GM21381 (cell line): Measurements from ENCODE around the gene POGZ.
"Not testable (repeated sequence)": the region's sequence is repeated elsewhere in the genome, so short reads cannot be mapped to it uniquely, and the experiment has no call there.

Experiments used
- ATAC-seq: cut with Tn5 transposase; IDR thresholded peaks from one replicate; pipeline ENCODE4 v1.9.1; 2021; ENCODE audit warnings: mild to moderate bottlenecking, moderate library complexity; ENCODE audit not compliant: unreplicated experiment

POGZ gene

DNA sequence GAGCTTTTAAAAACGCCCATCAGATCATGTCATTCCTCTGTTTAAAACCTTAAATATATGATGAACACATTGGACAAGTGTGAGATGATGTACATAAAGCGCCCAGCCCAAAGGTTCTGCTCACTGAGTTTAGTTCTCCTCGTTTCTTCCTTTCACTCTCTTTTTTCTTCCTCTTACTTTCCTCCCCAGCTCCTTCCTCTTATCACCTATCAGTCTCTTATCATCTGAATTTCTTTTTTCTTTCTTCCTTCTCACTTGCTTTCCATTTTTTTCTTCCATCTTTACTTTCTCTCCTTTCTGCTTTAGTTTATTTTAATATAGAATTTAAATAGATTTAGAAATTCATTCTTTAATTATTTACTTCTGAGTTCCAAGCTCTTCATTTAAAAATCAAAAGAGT, 17.8 kb upstream of the POGZ start:
- ATAC-seq = no peak

DNA sequence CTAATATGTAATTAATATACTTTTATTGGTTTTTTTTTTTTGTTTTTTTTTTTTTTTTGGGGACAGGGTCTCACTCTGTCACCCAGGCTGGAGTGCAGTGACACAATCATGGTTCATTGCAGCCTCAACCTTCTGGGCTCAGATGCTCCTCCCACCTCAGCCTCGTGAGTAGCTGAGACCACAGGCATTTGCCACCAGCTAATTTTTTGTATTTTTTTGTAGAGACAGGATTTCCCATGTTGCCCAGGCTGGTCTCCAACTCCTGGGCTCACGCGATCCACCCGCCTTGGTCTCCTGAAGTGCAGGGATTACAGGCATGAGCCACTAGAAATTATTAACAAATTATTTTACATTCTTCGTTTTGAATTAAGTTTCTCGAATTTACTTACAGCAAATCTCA, 16.8 kb upstream of the POGZ start:
- ATAC-seq = no peak

DNA sequence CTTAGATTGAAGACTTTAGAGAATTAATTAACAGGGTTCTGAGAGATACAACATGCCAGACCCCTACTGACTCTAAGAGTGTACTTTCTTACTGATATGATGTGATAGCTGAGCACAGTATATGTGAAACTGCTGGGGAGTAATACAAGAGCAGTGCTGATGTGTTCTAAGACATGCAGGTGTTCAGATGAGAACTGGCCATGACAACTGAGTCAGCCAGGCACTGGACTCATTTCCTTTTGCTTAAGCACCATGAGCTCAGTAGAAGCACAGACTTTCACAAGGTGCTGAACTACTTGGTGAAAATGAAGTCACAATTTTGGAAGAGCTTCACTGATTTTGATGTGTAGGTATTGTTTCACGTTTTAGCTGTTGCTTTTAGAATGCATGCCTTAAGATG, 15.9 kb upstream of the POGZ start:
- peak; percentile 90 for ATAC-seq

DNA sequence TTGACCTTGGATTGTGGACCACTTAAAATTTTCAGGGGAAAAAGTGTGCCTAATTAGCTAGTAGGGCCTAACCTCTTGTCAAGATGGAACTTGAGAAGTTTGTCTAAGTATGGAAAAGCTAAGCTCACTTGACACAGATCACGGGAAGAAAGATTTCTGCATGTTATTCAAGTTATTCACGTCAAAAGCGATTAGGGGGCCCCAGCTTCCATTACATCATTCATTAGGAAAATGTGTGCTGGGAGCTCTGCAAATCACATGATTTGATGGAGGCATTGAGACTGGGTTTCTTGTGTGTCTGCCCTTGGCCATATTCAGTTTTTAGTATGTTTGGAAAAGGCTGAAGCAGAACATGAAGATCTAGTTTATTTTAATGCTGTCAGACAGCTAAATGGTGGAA, 15.5 kb upstream of the POGZ start:
- ATAC-seq = no peak

DNA sequence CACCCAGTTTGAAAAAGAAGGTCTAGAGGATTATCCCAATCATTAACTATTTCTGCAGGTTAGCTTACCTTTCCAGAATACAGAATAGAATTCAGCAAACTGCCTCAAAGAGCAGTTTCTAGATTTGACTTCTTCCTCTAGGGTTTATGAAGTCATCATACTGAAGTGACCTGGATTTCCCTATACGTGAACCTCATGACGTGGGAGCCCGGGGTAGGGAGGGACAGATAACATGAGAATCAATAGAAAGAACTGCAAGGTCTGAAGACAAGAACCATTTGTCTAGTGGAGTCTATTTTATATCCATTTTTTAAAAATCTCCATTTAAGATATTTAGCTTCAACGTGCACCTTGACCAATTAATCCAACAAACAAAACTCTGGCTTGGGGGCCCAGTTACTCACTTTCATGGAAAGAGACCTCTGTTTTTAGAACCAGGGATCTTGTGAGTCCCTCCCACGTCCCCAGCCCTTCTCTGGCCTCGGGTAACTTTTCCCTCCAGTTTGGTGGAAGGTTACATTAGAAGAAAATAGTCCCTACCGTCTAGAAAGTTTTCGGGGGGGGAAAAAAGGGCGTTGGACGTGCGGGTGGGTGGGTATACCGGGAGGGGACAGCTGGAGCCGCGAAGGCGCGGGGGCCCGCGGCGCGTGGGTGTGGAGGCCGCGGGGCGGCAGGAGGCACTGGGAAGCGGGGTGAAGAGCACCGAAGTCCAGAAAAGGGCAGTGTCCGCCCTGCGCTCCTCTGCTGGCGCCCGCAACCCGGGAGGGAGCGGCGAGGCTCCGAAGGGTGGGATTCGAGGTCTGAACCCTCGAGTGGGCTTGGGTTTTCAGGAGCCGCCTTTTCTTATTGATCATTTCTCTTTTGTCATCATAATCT, 13.8 kb upstream of the POGZ start:
- ATAC-seq = no peak

DNA sequence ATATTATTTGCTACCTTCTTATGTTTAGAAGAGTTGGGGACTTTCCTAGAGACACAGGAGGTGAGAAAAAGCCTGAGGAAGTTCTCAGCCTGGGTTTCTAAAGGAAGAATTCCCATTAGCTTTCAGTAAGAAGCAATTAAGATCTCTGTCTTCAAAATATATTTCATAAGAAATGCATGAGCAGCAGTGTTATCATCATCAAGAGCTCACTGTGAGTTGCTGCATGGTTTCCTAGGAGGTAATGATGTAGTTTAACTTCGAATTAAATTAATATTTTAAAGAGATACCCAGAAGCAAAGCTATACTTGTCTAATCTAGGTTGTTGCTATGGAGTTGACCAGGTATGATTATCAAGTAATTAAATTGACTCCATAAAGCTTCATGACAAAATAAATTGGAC, 5.7 kb upstream of the POGZ start:
- no peak for ATAC-seq

DNA sequence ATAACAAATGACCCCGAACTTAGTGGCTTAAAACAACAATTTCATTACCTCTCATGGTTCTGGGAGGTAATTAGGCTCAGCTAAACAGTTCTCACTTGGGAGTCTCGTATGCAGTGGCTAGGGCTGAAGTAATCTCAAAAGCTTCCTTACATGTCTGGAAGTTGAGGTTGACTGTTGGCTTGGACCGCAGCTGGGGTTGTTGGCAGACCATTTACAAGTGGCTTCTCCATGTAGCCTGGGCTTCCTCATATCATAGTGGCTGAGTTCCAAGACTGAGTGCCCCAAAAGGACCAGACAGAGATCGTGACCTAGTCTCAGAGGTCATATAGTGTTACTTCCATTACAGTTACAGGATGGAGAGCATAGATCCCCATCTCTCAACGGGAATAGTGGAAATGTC, 2.4 kb upstream of the POGZ start:
- ATAC-seq = no peak

DNA sequence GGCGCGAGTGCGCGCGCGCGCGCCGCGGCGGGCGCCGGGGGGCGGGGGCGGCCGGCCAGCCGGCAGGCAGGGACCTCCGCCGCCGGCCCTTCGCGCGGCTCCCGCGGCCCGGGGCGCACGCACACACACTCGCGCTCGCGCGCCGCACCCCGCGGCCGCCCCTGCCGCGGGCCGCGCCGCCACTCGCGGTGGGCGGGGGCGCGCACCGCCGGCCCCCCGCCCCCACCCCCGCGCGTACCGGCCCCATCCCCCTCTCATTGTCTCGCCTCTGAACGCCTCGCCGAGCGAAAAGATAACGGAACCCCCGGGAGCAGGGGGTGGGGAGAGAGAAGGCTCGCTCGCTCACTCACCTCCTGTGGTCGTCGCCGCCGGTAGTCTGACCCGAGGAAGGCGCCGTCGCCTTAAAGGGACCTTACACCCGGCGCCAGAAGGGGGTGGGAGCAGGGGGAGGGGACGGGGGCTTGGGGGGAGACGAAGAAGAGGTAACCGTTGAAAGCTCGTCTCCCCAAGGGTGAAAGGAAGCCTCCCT, 428 bp downstream of the POGZ start:
- ATAC-seq = peak; percentile 27

DNA sequence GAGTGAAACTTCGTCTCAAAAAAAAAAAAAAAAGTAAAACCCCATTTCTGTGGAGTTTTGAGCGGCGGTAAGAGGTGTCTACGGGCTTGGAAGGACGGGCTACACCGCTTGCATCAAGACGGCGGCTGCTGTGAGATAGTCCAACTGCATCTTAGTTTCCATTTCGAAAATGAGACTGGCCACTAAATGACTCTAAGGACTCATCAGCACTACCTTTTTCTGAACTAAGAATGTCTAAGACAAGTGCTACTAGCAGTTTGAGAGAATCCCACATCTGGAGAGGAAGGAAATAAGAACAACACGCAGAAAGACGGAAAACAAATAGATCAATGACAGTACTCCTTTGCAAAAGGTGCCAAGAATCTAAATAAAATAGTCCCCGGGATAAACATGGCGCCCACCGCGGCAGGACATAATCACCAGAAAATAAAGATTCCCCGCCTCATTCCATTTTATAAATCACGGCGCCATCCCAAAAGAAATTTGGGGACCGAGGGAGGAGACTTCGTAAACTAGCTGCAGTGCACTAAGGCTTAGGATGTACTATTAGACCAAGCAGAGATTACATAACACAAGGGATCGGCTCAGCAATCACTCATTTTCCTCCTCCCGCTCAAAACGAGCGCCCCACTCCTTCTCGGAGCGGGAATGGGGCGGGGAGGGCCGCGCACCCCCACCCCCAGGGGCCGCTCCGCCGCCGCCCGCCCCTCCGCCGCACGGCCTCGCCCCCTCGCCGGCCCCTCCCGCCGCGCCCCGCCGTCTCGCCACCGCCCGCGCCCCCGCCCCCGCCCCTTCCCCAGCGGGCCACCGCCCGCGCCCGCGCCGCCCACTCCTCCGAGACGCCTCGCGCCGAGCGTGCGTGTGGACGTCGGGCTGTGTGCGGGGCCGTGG, 1.1 kb downstream of the POGZ start:
- peak; percentile 26 for ATAC-seq

DNA sequence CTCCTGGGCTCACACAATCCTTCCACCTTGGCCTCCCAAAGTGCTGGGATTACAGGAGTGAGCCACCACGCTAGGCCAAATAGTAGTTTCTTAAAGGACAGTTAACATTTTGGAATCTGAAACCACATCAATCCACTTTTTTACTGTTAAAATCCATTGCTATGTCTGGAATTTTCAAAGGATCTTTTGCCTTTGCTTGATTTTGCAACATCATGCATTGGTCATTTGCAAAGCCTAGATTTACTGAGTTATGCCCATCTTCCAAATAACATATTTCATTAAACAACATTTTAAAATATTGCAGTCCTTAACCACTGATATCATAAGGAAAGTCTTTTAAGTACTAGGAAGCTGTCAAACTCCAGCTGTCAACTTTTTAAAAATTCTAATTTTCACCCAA, 3.3 kb downstream of the POGZ start:
- no peak for ATAC-seq

DNA sequence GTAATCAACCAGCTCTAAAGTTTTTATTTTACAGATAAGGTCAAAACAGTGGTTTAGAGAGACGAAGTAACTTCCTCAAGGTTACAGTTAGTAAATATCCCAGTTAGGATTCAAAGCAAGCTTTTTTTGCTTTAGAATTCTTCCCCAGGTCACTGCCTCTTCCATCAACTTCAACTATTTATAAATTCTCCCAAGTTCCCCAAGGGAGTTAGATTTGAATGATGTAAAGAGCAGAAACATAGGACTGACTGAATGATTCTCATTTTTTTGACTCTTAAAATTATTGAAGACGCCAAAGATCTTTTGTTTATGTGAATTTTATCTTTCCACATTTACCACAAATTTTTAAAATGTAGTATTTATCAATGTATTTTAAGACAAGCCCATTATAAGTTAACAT, 4.1 kb downstream of the POGZ start:
- no peak for ATAC-seq

DNA sequence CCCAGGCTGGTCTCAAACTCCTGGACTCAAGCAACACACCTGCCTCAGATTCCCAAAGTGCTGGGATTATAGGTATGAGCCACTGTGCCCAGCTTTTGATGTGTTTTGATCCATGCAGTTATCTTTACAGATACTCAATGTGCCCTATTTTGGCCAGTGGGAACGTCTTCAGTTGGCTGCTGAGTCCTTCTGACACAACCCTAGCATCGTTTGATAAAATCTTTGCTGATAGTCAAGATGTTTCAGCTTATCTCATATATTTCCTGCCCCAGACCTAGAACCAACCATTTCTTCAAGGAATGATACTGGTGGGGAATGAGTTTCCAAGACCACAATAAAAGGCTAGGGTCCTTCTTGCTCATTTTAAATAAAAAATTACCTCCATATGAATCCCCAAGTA, 11.6 kb downstream of the POGZ start:
- ATAC-seq = no peak

DNA sequence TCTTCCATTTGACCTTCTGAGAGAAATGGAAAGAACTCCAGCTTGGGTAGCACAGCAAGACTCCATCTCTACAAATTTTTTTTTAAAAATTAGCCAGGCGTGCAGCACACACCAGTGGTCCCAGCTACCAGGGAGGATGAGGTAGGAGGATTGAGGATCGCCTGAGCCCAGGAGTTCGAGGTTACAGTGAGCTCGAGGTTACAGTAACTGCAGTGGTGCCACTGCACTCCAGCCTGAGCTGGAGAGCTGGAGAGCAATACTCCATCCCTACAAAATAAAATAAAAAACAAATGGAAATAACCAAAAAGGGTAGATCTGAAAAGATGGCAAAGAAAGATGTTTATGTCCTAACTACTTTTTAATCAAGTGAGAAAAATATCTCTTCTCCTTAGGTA, 14.5 kb downstream of the POGZ start:
- no peak for ATAC-seq

DNA sequence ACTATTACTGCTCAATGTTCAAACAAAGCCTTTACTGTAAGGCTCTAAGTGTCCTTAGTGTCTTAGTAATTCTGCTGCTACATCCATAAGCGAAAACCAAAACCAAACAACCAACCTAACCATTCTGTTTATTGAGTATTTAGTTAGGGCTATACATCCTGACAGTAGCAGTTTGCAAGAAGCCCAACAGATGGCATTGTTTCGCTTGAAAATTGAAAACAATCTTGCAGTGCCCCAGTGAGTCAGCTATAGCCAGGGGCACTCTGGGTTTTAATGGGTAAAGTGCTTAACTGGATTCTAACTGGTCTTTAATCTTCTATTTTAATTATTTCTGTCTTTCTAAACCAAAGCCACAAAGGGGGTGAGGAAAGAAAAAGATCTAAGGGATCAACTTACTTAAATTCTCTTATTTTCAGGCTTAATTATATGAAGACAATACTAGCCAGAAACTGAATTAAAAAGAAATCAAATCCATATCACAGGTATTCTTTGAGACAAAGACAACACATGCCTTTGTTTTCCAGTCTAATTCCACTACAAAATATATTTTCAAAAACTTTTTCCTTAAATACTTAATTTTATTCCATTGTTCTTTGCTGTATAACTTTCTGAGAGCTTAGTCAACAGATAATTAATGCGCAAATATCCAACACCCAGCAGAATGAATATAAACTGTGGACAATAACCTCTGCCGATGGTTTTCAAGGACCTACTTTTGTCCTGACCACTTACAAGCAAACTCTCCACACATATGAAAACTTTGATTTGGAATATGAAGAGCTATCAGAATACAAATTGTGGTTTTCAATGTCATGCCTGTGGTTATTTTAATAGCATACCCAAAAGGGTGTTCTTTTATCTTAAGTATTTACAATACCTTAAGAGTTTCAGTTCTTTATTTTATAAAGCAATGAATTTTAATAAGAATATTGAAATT, 15.2 kb downstream of the POGZ start:
- no peak for ATAC-seq

DNA sequence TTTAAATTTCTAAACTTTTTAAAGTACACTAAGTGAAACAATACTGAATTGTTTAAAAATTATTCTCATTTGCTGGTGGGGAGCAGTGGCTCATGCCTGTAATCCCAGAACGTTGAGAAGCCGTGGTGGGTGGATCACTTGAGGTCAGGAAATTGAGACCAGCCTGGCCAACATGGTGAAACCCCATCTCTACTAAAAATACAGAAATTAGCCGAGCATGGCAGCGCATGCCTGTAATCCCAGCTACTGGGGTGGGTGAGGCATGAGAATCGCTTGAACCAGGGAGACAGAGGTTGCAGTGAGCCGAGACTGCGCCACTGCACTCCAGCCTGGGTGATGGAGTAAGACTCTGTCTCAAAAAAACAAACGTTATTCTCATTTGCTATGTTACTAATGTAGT, 21.9 kb downstream of the POGZ start:
- not testable (repeated sequence) for ATAC-seq

DNA sequence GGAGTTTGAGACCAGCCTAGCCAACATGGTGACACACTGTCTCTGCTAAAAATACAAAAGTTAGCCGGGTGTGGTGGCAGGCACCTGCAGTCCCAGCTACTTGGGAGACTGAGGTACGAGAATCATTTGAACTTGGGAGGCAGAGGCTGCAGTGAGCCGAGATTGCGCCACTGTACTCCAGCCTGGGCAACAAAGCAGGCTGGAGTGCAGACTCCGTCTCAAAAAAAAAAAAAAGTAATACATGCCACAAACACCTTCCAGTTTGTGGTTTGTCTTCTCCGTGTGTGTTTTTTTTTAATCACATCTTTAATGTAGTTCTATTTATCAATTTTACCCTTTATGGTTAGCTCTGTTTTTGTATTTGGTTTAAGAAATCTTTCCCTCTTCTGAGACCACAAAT, 22.3 kb downstream of the POGZ start:
- no peak for ATAC-seq

DNA sequence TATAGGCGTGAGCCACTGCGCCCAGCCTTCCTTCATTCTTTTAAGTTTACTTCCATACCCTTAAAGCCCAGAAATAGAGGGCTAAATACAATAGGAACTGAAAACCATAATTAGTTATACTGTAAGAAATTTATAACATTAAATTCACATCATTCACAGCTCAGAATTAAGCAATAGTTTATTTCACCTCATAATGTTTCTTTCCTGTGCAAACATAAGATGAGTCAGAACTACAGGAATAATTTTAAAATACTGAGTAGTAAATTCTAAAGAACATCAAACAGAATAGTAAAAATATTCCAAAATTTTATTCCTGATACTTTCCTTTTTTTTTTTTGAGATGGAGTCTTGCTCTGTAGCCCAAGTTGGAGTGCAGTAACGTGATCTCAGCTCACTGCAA, 24.1 kb downstream of the POGZ start:
- ATAC-seq = no peak

DNA sequence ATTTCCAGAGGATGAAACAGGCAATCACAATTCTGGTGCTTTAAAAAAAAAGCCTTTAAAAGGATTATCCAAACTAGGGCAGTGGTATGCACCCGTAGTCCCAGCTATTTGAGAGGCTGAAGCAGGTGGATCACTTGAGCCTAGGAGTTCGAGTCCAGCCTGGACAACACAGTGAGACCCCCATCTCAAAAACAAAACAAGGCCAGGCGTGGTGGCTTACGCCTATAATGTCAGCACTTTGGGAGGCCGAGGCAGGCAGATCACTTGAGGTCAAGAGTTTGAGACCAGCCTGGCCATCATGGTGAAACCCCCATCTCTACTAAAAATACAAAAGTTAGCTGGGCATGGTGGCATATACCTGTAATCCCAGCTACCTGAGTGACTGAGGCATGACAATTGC, 25.5 kb downstream of the POGZ start:
- ATAC-seq = not testable (repeated sequence)

DNA sequence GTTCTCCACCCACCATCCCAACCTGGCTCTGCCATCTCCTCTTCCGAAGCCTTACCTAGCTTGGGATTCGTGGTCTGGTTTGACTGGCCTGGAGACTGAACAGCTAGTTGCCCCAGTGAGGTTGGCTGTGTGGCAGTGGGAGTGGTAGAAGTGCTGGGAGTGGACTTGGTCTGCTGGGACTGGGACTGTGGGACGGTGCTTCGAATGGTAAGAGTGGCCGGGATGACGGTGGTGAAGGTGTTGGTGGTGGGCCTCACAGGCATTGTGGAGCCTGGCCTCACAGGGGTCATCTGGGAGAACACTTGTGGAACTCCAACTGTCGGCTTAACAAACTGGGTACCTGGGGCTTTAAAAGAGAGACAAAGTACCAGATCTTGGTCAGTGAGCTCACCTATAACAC, 31.2 kb downstream of the POGZ start:
- no peak for ATAC-seq

DNA sequence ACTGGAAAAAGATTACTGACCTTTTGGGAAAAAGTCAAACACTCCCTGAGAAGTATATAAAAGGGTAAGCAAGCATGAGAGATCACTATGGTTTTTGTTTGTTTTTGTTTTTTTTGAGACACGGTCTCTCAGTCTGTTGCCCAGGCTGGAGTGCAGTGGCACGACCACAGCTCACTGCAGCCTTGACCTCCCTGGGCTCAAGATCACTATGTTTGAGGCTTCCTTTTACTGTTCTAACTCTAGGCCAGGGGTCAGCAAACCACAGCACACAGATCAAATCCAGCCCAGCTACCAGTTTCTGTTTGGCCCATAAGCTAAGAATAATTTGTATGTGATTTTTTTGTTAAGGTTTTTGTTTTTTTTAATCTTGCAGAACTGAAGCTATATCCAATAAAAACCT, 34.2 kb downstream of the POGZ start:
- no peak for ATAC-seq

DNA sequence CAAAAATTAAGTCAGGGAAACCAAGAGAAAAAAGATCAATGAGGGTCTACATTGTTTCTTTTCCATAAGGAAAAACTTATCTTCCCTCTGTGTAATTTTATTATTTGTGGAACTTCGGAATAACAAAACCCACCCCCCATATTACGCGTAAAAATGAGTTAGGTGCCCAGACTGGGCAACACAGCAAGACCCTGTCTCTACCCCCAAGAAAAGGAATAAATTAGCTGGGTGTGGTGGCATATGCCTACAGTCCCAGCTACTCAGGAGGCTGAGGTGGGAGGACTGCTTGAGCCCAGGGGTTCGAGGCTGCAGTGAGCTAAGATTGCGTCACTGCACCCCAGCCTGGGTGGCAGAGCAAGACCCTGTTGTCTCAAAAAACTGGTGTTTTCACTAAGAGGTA, 39.5 kb downstream of the POGZ start:
- no peak for ATAC-seq
